NCI-H82 (cell line): ENCODE measurements around the gene GUCY1B1.
"Not testable (repeated sequence)": the region's sequence is repeated elsewhere in the genome, so short reads cannot be mapped to it uniquely, and the experiment has no call there.

Source experiments
- DNase-seq: peaks from one replicate; lab custom pipeline; 2025; lab: John Stamatoyannopoulos, UW

GUCY1B1 gene

DNA sequence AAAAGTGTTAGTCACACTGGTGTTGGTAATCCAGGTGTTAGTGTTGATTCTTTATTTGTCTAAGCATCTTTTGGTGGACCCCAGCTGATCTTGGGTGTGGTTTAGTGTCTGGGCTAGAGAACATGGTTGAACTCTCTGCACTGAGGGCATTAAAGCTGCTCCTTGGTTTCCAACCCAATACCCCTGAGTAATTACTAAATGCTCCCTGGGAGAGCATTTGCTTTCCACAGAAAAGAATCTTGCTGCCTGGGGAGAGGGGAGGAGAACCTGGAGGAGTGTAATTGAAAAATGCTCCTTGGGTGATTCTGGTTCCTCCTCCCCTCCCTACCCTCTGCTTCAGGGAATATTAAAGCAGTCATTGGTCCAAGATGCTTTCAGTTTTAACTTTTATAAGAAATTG is 3.1 kb downstream of the GUCY1B1 start:
- no peak for DNase-seq

DNA sequence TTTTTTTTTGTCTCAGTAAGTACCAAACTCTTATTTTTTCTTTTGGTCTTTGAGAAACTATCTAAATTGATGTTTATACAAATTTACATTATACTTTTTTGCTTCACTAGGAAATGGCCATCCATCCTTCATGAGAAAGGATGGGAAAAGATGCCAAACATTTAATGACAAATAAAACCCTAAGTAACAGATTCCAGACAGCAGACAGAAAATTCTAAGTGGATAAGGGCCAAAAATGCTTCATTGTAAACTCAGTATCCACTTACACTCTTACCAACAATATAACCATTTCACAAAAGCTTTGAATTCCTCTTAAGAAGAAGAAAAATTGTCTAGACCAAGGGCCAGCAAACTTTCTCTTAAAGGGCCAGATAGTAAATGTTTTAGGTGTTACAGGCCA is 3.5 kb downstream of the GUCY1B1 start:
- no peak for DNase-seq

DNA sequence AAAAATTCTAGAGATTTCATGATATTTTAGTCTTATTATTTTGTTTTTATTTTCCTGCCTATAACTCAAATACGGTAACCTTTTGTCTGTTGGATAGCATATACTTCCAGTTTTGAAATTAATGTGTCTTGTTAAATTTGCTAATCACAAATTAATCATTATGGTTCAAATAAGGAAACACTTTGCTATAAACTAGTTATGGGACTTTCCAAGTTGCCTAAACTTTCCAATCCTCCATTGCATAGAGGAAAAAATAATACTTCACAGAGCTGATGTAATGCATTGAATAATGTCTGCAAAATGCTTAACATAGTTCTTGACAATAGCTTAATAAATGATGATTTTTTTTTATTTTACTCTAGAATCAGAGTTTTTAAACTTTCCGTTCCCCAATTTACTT is 4.7 kb downstream of the GUCY1B1 start:
- DNase-seq: no peak

DNA sequence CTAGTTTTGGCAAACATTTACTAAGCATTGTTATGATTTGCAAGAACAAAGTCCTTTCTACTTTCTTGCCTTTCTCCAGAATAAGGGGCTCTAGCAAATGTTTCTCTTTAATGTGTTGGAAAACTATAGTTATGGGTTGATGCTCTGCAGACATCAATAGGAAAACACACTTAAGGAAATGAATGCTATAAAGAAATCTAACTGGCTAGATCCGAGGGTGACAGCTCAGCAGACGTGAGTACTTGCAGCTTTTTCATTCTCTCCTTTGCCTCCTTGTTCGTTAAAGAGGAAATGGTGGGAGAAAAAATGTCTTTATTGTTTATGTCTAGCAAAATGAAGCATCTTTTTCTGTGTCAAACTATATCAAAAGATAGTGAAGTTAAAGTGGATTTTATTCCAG is 6.3 kb downstream of the GUCY1B1 start:
- no peak for DNase-seq

DNA sequence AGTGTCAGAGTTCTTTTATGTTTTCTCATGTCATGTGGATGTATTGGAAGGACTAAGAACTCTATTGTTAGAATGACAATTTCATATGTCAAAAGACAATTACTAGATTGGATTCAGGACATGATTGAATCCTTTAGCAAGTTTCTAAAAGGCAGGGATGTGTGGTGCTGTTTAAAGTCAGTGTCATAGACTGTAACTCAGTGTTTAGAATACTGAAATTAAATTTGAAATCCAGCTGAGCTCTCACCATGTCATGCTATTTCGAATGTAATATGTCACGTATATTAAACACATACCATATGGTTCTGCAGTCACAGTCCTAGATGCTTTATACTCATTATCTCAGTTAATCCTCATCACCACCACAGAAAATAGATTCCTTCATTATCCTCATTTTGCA is 7.8 kb downstream of the GUCY1B1 start:
- DNase-seq: peak; percentile 13

DNA sequence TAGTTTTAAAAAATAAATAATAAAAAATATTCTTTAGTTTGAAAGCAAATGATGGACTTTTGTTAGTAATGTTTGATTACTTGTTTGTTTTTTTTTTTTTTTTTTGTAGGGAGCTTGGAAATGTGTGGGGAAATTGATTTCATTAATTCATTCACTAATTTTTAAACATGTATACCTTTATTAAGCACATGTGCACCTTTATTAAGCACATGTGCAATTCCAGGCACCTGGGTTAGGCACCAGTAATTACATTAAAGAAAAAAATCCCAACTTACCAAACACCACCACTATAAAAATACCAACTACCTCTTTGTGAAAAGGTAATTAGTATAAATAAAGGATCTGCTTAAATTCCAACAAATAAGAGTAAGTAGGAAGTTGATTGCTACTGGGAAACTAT is 9.5 kb downstream of the GUCY1B1 start:
- DNase-seq: no peak

DNA sequence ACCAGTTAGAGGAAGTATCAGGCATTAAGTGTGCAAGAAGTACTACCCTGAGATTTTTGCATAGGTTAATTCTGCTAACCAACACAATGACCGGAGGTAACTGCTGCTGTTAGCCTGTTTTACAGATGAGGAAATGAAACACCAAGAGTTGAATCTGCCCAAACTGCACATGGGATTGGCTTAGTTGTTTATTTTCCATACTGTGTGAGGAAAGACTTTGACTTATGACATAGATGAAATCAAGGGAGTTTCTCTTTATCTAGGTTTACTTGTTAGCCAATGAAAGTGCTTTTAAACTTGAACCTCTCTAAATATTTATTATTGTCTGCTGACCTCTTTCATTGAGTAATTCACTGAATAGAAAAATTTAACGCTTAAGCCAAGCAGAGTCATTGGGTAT is 10.3 kb downstream of the GUCY1B1 start:
- no peak for DNase-seq

DNA sequence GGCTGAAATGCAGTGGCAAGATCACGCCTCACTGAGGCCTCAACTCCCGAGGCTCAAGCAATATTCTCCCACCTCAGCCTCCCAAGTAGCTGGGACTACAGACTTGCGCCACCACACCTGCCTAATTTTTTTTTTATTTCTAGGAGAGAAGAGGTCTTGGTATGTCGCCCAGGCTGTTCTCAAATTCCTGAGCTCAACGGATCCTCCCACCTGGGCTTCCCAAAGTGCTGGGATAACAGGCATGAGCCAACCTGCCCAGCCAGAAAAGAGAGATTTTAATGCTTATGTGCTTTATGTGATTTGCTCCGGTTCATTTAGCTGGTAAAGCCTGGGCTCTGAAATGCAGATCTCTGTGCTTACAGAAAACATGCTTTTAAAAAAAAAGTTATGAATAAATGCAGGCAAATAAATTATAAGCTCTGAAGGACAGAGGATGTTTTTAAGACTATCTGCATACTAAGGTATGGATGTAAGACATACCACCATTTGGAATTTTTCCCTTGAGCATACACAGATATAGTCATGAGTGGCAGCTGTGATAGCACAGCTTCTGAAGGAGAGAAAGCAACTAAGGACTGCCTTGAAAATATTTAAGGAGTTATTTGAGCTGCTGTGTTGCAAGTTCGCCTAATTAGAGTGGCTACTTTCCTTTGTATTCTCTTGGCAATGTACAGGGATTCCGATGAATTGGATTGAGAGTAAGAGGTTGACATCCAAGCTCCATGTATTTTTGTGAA is 13.8 kb downstream of the GUCY1B1 start:
- DNase-seq: no peak

DNA sequence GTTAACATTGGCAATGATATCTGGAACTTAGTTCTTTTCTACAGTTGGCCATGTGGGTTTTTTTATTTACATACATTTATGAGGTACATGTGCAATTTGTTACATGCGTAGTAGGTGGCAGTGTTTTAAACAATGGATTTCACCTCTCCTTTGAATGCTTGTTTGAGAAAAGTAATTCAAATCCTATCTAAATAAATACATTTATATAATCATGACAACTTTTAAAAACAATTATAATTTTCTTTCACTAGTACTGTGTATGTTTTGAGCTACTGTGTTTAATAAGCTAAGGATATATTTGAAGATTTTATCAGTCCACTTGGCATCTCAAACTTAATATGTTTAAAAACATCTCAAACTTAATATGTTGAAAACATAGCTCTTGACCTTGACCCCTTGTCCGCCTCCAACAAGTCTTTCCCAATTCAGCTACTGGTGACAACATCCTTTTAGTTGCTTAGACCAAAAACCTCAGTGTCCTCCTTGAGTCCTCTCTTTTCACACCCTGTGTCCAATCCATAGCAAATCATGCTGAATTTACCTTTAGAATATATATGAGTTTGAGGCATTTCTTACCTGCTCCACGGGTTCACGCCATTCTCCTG is 14.5 kb downstream of the GUCY1B1 start:
- no peak for DNase-seq

DNA sequence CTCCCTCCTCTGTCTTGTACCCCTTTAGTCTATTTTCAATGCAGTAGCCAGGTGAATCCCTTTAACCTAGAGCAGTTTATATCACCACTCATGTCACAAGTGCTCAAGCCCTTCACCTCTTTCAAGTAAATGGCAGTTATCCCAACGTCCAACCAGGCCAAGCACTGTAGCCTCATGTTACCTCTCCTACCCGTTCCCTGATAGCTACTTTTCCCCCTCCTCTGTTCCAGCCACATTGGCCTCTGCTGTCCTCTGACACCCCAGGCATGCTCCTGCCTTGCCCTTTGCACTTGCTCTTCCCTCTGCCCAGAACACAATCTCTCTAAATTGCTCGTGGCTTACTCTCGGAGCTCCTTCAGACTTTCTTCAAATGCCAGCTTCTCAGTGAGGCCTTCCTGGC is 15.2 kb downstream of the GUCY1B1 start:
- no peak for DNase-seq

DNA sequence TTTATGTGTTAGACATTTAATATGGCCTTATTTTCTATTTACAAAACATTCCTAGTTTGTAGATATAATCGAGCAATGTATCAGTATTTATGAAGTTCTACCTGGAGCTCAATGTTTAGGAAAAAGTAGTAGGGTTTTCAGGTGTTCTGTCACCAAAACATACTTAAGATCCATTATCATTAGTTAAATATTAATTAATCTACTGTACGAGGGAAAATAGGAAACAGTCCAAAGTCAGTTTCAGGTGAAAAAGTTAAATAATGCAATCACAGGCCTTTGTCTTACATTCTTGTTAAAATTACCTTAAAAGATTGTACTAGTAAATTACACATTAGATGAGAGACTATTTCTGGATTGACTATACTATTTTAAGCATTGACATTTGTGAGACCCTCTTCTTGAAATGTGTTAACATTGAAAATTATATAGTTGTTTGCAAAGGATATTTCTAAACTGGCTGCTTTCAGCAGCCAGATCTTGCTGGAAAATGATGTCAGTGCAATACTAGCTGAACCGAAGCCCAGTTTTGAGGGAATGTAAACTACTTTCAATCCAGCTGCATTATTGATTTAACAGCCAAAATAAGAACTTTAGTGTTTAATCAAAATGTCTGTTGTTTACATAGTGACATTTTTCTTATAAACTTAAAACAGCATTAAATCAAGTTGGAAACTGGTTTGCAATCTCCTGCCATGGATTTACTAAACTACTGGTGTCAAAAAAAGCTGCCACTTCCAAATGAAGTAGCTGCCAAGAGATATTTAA is 19.3 kb downstream of the GUCY1B1 start:
- no peak for DNase-seq

DNA sequence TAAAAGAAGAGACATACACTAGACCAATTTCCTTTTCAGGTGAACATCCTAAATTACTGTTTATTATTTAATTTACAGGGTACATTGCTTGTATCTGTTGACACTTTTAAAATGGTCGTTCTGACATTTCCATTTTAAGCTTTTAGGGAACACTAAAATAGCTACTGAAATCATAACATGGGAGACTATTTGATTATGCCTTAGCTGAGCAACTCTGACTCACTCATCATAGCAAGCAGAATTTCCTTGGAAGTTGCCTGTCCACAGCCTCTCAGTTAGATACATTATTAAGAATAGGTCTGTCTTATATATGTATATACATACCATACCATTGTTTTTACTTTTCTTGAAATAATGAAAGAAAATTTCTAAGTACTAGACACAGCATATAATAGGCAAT is 22.0 kb downstream of the GUCY1B1 start:
- DNase-seq: no peak

DNA sequence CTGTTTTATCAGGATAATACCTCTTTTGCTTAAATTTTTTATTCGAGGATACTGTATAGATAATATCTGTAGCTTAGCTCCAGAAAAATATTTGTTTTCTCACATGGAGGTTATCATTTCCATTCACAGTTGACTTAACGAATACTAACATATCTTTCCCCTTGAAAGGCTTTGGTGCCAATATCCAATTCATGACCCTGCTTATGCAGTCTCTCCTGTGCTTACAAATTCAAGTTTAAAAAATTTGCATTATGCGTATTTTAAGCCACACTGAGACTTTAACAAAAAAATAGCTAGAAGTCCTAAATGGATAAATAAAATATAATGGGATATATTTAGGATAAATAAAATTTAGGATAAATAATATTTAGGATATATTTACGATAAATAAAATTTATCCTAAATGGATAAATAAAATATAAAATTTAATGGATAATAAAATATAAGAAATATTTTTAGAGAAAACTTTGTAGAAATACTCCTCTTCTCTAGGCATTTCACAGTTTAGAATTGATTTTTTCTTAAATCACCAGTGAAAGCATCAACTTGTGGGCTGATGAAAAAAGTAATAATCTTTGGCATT is 22.5 kb downstream of the GUCY1B1 start:
- DNase-seq: no peak

DNA sequence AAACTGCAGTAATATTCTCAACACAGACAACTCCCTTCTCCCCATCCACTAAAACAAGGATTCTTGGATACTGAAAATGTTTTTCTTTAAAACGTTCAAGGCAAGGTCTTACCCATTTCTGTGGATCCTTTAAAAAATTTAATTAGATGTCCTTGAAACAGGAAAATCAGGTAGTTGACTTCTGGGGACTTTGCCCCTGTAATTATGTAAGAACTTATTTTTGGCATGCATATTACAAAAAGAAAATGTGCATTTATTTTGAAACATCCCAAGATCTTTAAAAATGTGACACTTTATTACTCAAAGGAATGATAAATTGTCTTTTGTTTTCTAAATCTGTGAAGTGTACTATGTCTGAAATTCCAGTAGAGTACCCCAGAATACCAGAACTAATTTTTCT is 25.8 kb downstream of the GUCY1B1 start:
- no peak for DNase-seq

DNA sequence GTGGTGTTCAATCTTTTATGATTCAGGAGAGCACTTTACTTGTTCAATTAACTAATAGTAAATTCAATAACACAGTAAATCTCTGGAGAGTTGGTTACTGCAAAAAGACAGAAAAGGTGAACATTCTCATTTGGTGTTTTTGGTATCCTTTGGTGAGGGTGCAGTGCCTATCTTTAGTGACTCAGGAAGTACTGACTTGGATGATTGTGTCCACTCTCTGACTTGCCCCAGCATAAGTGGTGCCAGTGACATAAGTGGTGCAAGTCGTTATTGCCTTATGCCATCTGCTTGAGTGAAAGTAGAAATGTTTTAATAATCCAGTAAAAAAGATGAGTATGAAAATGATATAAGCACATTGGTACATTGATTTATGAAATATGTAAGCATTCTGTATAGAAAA is 27.0 kb downstream of the GUCY1B1 start:
- no peak for DNase-seq

DNA sequence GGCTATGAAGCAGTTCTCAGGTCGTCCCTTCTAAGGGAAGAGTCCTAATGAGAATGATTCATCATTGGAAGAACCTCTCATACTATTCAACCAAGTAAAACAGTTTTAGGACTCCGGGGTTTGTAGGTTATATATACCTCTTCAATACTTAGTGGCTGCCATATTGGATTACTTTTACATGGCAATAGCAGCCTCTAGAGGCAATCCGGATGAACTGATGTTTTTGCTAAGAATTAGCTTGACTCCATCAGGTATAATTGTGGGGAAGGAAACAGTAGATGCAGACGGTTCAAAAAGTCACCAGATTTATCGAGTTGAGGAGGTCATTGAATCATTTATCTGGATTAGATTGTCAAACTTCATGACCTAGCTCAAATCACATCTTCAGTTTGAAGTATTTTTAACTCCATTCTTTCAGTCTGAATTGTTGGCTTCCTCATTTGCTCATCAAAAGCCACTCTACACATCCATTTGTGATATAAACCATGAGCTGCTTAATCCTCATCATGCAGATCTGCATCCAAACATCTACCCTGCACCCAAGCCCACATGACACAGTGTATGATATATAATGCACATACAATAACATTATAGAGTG is 28.4 kb downstream of the GUCY1B1 start:
- DNase-seq: peak; percentile 77

DNA sequence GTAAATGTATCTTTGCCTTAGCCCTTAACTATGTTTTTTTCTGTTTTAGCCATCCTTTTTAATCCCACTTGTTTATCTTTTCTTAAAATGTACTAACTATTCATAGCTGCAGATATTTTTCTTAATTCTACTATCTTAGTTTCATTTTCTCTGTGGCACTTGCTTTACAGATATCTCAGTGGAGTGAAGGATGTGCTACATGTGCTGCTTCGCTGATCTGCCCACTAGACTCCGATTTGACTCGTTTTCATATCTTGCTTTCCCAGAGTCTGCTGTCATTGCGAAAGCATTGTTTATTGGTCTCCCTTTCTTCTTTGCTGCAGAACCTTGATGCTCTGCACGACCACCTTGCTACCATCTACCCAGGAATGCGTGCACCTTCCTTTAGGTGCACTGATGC is 30.6 kb downstream of the GUCY1B1 start:
- DNase-seq: no peak

DNA sequence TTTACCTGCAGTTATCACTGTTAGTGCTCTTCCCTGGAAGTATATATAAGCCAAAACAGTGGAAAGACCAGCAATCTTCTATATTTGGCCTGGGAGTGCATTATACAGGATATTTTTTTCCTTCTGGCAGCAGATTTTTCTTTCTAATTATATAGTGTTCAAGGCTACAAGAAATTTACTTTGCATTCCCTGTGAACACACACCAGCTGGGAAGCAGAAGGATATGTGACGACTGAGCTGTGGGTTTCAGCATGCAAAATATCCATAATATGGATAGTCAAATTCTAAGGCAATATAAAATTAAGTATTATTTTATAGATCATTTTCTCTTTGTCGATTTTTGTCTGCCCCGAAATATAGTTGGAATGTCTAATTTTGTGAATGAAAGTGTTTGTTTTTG is 31.2 kb downstream of the GUCY1B1 start:
- no peak for DNase-seq

DNA sequence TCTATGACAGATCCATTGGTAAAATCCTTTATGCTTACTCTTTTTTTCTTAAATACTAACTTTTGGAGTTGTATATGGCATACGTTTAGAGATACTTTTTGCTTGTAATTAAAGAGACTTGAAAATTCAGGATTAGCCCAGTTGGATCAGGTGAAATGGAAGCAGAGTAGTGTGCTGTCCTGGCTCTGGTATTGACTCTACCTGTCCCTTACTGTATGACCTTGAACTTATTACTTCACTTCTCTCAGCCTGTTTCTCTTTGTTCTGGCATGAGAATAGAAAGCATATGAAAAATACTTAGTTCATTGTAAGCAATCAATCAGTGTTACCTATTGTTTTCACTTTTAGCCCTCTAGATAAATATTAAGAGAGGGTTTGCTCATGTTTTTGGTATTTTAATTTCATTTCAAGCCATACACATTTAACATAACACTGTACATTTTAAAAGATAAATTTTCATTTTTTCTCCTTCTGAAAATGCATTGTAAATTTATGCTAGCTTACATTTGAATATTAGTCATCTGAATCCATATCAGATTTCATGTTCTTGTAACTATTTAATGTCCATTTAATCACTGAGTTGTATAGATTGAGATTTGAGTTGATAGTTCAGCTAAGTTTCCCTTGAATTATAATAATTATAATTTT is 35.9 kb downstream of the GUCY1B1 start:
- no peak for DNase-seq

DNA sequence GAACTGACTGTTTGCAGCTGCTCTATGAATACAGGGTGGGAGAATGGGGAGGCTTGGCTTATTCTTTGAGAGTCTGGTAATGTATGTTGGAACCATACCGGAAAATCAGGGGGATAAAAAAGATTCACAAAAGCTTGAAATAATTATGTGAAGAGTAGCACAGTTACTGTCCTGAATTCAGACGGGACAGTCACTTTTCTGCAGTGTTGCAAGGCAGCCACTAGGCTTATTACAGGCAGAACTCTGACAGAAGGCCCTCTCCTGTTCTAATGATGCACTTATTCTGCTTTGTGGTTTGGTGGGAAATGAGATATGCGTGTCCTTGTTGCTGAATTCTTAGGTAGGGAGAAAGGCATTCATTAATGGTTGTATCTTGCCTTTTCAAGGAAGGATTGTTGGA is 37.2 kb downstream of the GUCY1B1 start:
- DNase-seq: peak; percentile 26

DNA sequence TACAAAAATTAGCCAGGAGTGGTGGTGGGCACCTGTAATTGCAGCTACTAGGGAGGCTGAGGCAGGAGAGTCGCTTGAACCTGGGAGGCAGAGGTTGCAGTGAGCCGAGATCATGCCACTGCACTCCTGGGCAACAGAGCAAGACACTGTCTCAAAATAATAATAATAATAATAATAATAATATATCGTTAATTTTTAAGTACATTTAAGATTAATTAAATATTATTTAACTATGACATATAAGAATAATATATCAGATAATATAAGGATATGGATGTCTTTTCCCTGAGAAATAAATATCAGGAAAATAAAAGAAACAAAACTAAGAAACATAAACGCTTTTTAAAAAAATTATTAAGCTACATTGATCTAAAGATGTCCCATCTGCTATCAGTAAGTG is 38.8 kb downstream of the GUCY1B1 start:
- DNase-seq: not testable (repeated sequence)
